ENCODE data around the gene FRMPD4. TPM values are rescaled to one million over a fixed set of nuclear protein-coding genes. Genes with fewer than 3 reads are reported as not detected.

FRMPD4 gene
- total RNA-seq, 1 donor, result 1.8 TPM

- H3K79me2 ChIP-seq (ENCODE audit: insufficient read depth, low read length), result no peaks in the 10 kb centered on the region
- no peaks in the 10 kb centered on the region for H3K36me3 ChIP-seq (ENCODE audit: insufficient read depth, low read length)
- no peaks in the 10 kb centered on the region for H3K27me3 ChIP-seq (ENCODE audit: insufficient read depth, low read length)
- TF ChIP-seq CTCF (IDR thresholded peaks at IDR 0.05; ENCODE audit: extremely low read depth, low read depth, low read length), result no peak
- H2AFZ ChIP-seq (ENCODE audit: low read length), result no peak overlapping the region
- no peak overlapping the region for H3K27ac ChIP-seq (ENCODE audit: low read depth, low read length)
- no peak overlapping the region for H3K4me3 ChIP-seq (ENCODE audit: insufficient read depth, low read length)
- no peaks in the 10 kb centered on the region for H3K4me1 ChIP-seq (ENCODE audit: insufficient read depth, low read length)
- H3K4me2 ChIP-seq (ENCODE audit: insufficient read depth, low read length), result no peak overlapping the region
- H4K20me1 ChIP-seq (ENCODE audit: insufficient read depth, low read length), result no peaks in the 10 kb centered on the region
- no peak for DNase-seq (ENCODE audit: insufficient read length, low spot score, missing footprints)
- H3K9me3 ChIP-seq (ENCODE audit: low read depth, low read length), result no peaks in the 10 kb centered on the region
Measured at GRCh38 chrX:12322031-12322430, 183.8 kb downstream of the FRMPD4 start.

- Histone ChIP-seq H3K4me3 (ENCODE audit: insufficient read depth, low read length) (no peak overlapping the region), H2AFZ (ENCODE audit: low read length) (no peak overlapping the region)
- DNase-seq (ENCODE audit: insufficient read length, low spot score, missing footprints), result no peak
Measured at GRCh38 chrX:12325171-12325570, 186.9 kb downstream of the FRMPD4 start.

GRCh38 chrX:12327836-12328235, 189.6 kb downstream of the FRMPD4 start:
- no peaks in the 10 kb centered on the region for H3K36me3 ChIP-seq (ENCODE audit: insufficient read depth, low read length)
- H3K9me3 ChIP-seq (ENCODE audit: low read depth, low read length), result no peaks in the 10 kb centered on the region
- H3K79me2 ChIP-seq (ENCODE audit: insufficient read depth, low read length), result no peaks in the 10 kb centered on the region
- no peak overlapping the region for H2AFZ ChIP-seq (ENCODE audit: low read length)
- no peak overlapping the region for H3K27ac ChIP-seq (ENCODE audit: low read depth, low read length)
- H3K4me2 ChIP-seq (ENCODE audit: insufficient read depth, low read length), result no peak overlapping the region
- no peaks in the 10 kb centered on the region for H3K27me3 ChIP-seq (ENCODE audit: insufficient read depth, low read length)
- DNase-seq (ENCODE audit: insufficient read length, low spot score, missing footprints), result no peak
- TF ChIP-seq CTCF (IDR thresholded peaks at IDR 0.05; ENCODE audit: extremely low read depth, low read depth, low read length), result no peak
- no peak overlapping the region for H3K4me3 ChIP-seq (ENCODE audit: insufficient read depth, low read length)
- H4K20me1 ChIP-seq (ENCODE audit: insufficient read depth, low read length), result no peaks in the 10 kb centered on the region
- no peaks in the 10 kb centered on the region for H3K4me1 ChIP-seq (ENCODE audit: insufficient read depth, low read length)

More at GRCh38 chrX:12325171-12325570, 186.9 kb downstream of the FRMPD4 start:
- Histone ChIP-seq H3K36me3 (ENCODE audit: insufficient read depth, low read length) (no peaks in the 10 kb centered on the region), H4K20me1 (ENCODE audit: insufficient read depth, low read length) (no peaks in the 10 kb centered on the region), H3K79me2 (ENCODE audit: insufficient read depth, low read length) (no peaks in the 10 kb centered on the region), H3K9me3 (ENCODE audit: low read depth, low read length) (no peaks in the 10 kb centered on the region), H3K27ac (ENCODE audit: low read depth, low read length) (no peak overlapping the region), H3K4me2 (ENCODE audit: insufficient read depth, low read length) (no peak overlapping the region), H3K4me1 (ENCODE audit: insufficient read depth, low read length) (no peaks in the 10 kb centered on the region), H3K27me3 (ENCODE audit: insufficient read depth, low read length) (no peaks in the 10 kb centered on the region)
- no peak for TF ChIP-seq CTCF (IDR thresholded peaks at IDR 0.05; ENCODE audit: extremely low read depth, low read depth, low read length)

- no peak overlapping the region for H2AFZ ChIP-seq (ENCODE audit: low read length)
- no peak overlapping the region for H3K4me3 ChIP-seq (ENCODE audit: insufficient read depth, low read length)
- no peak for TF ChIP-seq CTCF (IDR thresholded peaks at IDR 0.05; ENCODE audit: extremely low read depth, low read depth, low read length)
- H3K9me3 ChIP-seq (ENCODE audit: low read depth, low read length), result no peaks in the 10 kb centered on the region
- no peak overlapping the region for H3K27ac ChIP-seq (ENCODE audit: low read depth, low read length)
- no peaks in the 10 kb centered on the region for H3K36me3 ChIP-seq (ENCODE audit: insufficient read depth, low read length)
- no peak overlapping the region for H3K4me2 ChIP-seq (ENCODE audit: insufficient read depth, low read length)
- H4K20me1 ChIP-seq (ENCODE audit: insufficient read depth, low read length), result no peaks in the 10 kb centered on the region
- H3K79me2 ChIP-seq (ENCODE audit: insufficient read depth, low read length), result no peaks in the 10 kb centered on the region
- DNase-seq (ENCODE audit: insufficient read length, low spot score, missing footprints), result no peak
- no peaks in the 10 kb centered on the region for H3K27me3 ChIP-seq (ENCODE audit: insufficient read depth, low read length)
- H3K4me1 ChIP-seq (ENCODE audit: insufficient read depth, low read length), result no peaks in the 10 kb centered on the region
Measured at GRCh38 chrX:12329476-12329875, 191.2 kb downstream of the FRMPD4 start.

All from osteoblast (primary cell).